HCT116 (cell line): Measurements from ENCODE around the gene FLT4. TPM values are rescaled to one million over a fixed set of nuclear protein-coding genes. Genes with fewer than 3 reads are reported as not detected.

Experiments used
- ATAC-seq: fragments of 200-7000 bp; cut with Tn5 transposase; 2 replicates; pipeline ENCODE4 v1.9.1; 2020; ENCODE audit warnings: mild to moderate bottlenecking, moderate library complexity
- BruUV-seq: library from RNA; stranded (reverse); fragments of 400-500 nt; replicated peaks from 2 replicates; lab custom pipeline; 2021; lab: Mats Ljungman, UMichigan
- CTCF ChIA-PET: fragments of 300-600 bp; sonication (Branson Sonifier 250); formaldehyde crosslinking; loops from one replicate; lab custom pipeline; 2021; ENCODE audit warnings: antibody characterized with exemption; lab: Charles Lee
- POLR2A ChIA-PET: fragments of 300-600, 350-600 bp; sonication (Branson Sonifier 250); formaldehyde crosslinking; loops from one replicate; lab custom pipeline; 2021; ENCODE audit warnings: antibody characterized with exemption; lab: Charles Lee
- RAD21 ChIA-PET, 2 experiments: fragments of 300-600 bp; sonication (Branson Sonifier 250); formaldehyde crosslinking; loops; one replicate each; lab custom pipeline; 2023; ENCODE audit warnings: low total read pairs in 2 of 2; ENCODE audit not compliant: uncharacterized antibody in 2 of 2, unreplicated experiment in 2 of 2, low non-redundant PET in 1 of 2; lab: Charles Lee
- DNase-seq: peaks from one replicate; pipeline ENCODE4 v3.0.0-alpha.2; 2010; ENCODE audit warnings: low read depth, low spot score
- H2AFZ ChIP-seq: fragments of 200-600 bp; shearing (Covaris generic), sonication (generic); 2 replicates; pipeline ENCODE4 v1.6.1; 2017; ENCODE audit warnings: low read depth, mixed run types, mixed read lengths, antibody characterized with exemption, low read length; ENCODE audit not compliant: poor library complexity, severe bottlenecking
- H3K27ac ChIP-seq: 2 replicates; pipeline ENCODE4 v1.5.1; 2012; ENCODE audit warnings: low read depth, low read length
- H3K27me3 ChIP-seq: fragments of 200-600 bp; sonication (generic); 2 replicates; pipeline ENCODE4 v1.6.1; 2016; ENCODE audit warnings: mixed run types, low read length, mixed read lengths; ENCODE audit not compliant: insufficient read depth
- H3K36me3 ChIP-seq, 2 experiments: fragments of 200-500 bp in 1 of 2; fragments of 200-600 bp in 1 of 2; sonication (Bioruptor generic) in 1 of 2; sonication (generic) in 1 of 2; 2 replicates each; pipeline versions ENCODE4 v1.5.1 to v1.6.1; 2014 to 2016; ENCODE audit warnings: low read length in 2 of 2, inconsistent platforms in 1 of 2, mixed read lengths in 1 of 2, mixed run types in 1 of 2; ENCODE audit not compliant: insufficient read depth in 2 of 2, control insufficient read depth in 1 of 2
- H3K4me1 ChIP-seq, 2 experiments: fragments of 200-600 bp in 1 of 2; sonication (generic) in 1 of 2; 2 replicates each; pipeline versions ENCODE4 v1.5.1 to v1.6.1; 2012 to 2017; ENCODE audit warnings: low read length in 2 of 2, inconsistent platforms in 1 of 2, mild to moderate bottlenecking in 1 of 2, mixed read lengths in 1 of 2, mixed run types in 1 of 2, moderate library complexity in 1 of 2; ENCODE audit not compliant: insufficient read depth in 2 of 2, control insufficient read depth in 1 of 2
- H3K4me2 ChIP-seq: fragments of 200-600 bp; sonication (generic); 2 replicates; pipeline ENCODE4 v1.6.1; 2017; ENCODE audit warnings: mixed run types, low read length, mixed read lengths
- H3K4me3 ChIP-seq, 2 experiments: fragments of 200-600 bp in 1 of 2; sonication (generic) in 1 of 2; replicated peaks in 1 of 2; 2 replicates each; pipeline ENCODE4 v1.5.1; 2011 to 2016; ENCODE audit warnings: low read length in 2 of 2, control low read depth in 1 of 2, low read depth in 1 of 2, mild to moderate bottlenecking in 1 of 2, mixed read lengths in 1 of 2, mixed run types in 1 of 2
- H3K79me2 ChIP-seq: fragments of 200-600 bp; sonication (generic); 2 replicates; pipeline ENCODE4 v1.6.1; 2017; ENCODE audit warnings: mild to moderate bottlenecking, mixed run types, low read length, moderate library complexity, mixed read lengths; ENCODE audit not compliant: insufficient read depth
- H3K9ac ChIP-seq: fragments of 200-600 bp; sonication (generic); 2 replicates; pipeline ENCODE4 v1.6.1; 2016; ENCODE audit warnings: low read length, mixed read lengths
- H3K9me2 ChIP-seq: fragments of 200-600 bp; sonication (generic), shearing (Covaris generic); 2 replicates; pipeline ENCODE4 v1.6.1; 2017; ENCODE audit warnings: mixed run types, mild to moderate bottlenecking, moderate library complexity; ENCODE audit not compliant: insufficient read depth
- H3K9me3 ChIP-seq, 2 experiments: fragments of 200-500 bp in 1 of 2; fragments of 200-600 bp in 1 of 2; sonication (Bioruptor generic) in 1 of 2; sonication (generic) in 1 of 2; 2 replicates each; pipeline ENCODE4 v1.6.1; 2014 to 2017; ENCODE audit warnings: low read length in 2 of 2, mixed read lengths in 2 of 2, inconsistent platforms in 1 of 2, low read depth in 1 of 2, mild to moderate bottlenecking in 1 of 2, mixed run types in 1 of 2, moderate library complexity in 1 of 2; ENCODE audit not compliant: control insufficient read depth in 1 of 2, insufficient read depth in 1 of 2
- H4K20me1 ChIP-seq: fragments of 200-600 bp; sonication (generic), shearing (Covaris generic); 2 replicates; pipeline ENCODE4 v1.6.1; 2017; ENCODE audit warnings: mixed run types, mild to moderate bottlenecking, moderate library complexity; ENCODE audit not compliant: insufficient read depth
- ATF3 ChIP-seq: IDR thresholded peaks from 2 replicates; pipeline ENCODE4 v1.6.1; 2012
- EGR1 ChIP-seq: IDR thresholded peaks from 2 replicates; pipeline ENCODE4 v1.6.1; 2012; ENCODE audit warnings: low read depth
- EZH2phosphoT487 ChIP-seq: fragments of 200-600 bp; IDR thresholded peaks from 2 replicates; pipeline ENCODE4 v1.6.1; 2018; ENCODE audit warnings: antibody characterized with exemption, borderline replicate concordance
- FOSL1 ChIP-seq: IDR thresholded peaks from 2 replicates; pipeline ENCODE4 v1.6.1; 2012; ENCODE audit warnings: low read depth
- JUND ChIP-seq: IDR thresholded peaks from 2 replicates; pipeline ENCODE4 v1.6.1; 2012
- MAX ChIP-seq: IDR thresholded peaks from 2 replicates; pipeline ENCODE4 v1.6.1; 2012
- POLR2A ChIP-seq: IDR thresholded peaks from 2 replicates; pipeline ENCODE4 v1.7.0; 2011; ENCODE audit warnings: borderline replicate concordance; ENCODE audit not compliant: insufficient read depth, insufficient read length; ENCODE audit errors: extremely low read depth
- POLR2AphosphoS5 ChIP-seq: IDR thresholded peaks from 2 replicates; pipeline ENCODE4 v1.6.1; 2011; ENCODE audit warnings: mild to moderate bottlenecking, low read depth, low read length, moderate library complexity
- SP1 ChIP-seq: IDR thresholded peaks from 2 replicates; pipeline ENCODE4 v1.6.1; 2012; ENCODE audit warnings: low read depth
- SRF ChIP-seq: IDR thresholded peaks from 2 replicates; pipeline ENCODE4 v1.6.1; 2012; ENCODE audit warnings: low read depth
- ZBTB33 ChIP-seq: IDR thresholded peaks from 2 replicates; pipeline ENCODE4 v1.6.1; 2011; ENCODE audit warnings: mild to moderate bottlenecking, low read length, moderate library complexity; ENCODE audit not compliant: insufficient replicate concordance; ENCODE audit errors: extremely low read depth
- ZFX ChIP-seq: fragments of 450-650 bp; IDR thresholded peaks from 2 replicates; pipeline ENCODE4 v1.6.1; 2017
- intact Hi-C: fragments of 100-400 bp; cut with micrococcal nuclease; formaldehyde crosslinking; loops from 2 replicates; pipeline ENCODE4 v1.10.0; 2022
- total RNA-seq: library from RNA; stranded (reverse); gene quantifications from one replicate; pipeline ENCODE4 v1.2.1, GENCODE V29; 2021; ENCODE audit not compliant: unreplicated experiment
- TF ChIP-seq, protein P1 (sequence below): IDR thresholded peaks from 2 replicates; pipeline ENCODE4 v1.6.1; 2012; ENCODE audit warnings: low read depth

Gene FLT4
- total RNA-seq, 1 experiment from 2014 or later, result 0.17 TPM

- ATAC-seq, result no peak
- ChIA-PET RAD21 (no interaction called here), CTCF (no interaction called here), POLR2A (no interaction called here)
- Histone ChIP-seq H3K4me3 (no peak overlapping the region), H3K9me2 (no peaks in the 10 kb centered on the region), H3K27ac (no peak overlapping the region), H2AFZ (no peak overlapping the region), H4K20me1 (no peaks in the 10 kb centered on the region), H3K4me1 (no peaks in the 10 kb centered on the region), H3K4me2 (no peak overlapping the region), H3K27me3 (no peaks in the 10 kb centered on the region), H3K9me3 (no peaks in the 10 kb centered on the region), H3K36me3 (no peaks in the 10 kb centered on the region), H3K79me2 (no peaks in the 10 kb centered on the region), H3K9ac (no peak overlapping the region)
- intact Hi-C loops, result no loop called here
- TF ChIP-seq EZH2phosphoT487 (no peak), ZBTB33 (no peak), FOSL1 (no peak), POLR2A (no peak), ZFX (no peak), SRF (no peak), POLR2AphosphoS5 (no peak), JUND (no peak), SP1 (no peak), MAX (no peak), ATF3 (no peak), EGR1 (no peak)
- TF ChIP-seq, protein P1, sequence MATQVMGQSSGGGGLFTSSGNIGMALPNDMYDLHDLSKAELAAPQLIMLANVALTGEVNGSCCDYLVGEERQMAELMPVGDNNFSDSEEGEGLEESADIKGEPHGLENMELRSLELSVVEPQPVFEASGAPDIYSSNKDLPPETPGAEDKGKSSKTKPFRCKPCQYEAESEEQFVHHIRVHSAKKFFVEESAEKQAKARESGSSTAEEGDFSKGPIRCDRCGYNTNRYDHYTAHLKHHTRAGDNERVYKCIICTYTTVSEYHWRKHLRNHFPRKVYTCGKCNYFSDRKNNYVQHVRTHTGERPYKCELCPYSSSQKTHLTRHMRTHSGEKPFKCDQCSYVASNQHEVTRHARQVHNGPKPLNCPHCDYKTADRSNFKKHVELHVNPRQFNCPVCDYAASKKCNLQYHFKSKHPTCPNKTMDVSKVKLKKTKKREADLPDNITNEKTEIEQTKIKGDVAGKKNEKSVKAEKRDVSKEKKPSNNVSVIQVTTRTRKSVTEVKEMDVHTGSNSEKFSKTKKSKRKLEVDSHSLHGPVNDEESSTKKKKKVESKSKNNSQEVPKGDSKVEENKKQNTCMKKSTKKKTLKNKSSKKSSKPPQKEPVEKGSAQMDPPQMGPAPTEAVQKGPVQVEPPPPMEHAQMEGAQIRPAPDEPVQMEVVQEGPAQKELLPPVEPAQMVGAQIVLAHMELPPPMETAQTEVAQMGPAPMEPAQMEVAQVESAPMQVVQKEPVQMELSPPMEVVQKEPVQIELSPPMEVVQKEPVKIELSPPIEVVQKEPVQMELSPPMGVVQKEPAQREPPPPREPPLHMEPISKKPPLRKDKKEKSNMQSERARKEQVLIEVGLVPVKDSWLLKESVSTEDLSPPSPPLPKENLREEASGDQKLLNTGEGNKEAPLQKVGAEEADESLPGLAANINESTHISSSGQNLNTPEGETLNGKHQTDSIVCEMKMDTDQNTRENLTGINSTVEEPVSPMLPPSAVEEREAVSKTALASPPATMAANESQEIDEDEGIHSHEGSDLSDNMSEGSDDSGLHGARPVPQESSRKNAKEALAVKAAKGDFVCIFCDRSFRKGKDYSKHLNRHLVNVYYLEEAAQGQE, result no peak
- no TSS peak for BruUV-seq
- no peak for DNase-seq
Observed at GRCh38 chr5:180613188-180613813, 36.1 kb downstream of the FLT4 start.
